Islet precursor cell (in vitro differentiated cells): ENCODE measurements around the gene ZNF316.

ENCODE experiments used
- DNase-seq: peaks from one replicate; pipeline ENCODE4 v3.0.0-alpha.2; 2018

The ZNF316 gene

DNA sequence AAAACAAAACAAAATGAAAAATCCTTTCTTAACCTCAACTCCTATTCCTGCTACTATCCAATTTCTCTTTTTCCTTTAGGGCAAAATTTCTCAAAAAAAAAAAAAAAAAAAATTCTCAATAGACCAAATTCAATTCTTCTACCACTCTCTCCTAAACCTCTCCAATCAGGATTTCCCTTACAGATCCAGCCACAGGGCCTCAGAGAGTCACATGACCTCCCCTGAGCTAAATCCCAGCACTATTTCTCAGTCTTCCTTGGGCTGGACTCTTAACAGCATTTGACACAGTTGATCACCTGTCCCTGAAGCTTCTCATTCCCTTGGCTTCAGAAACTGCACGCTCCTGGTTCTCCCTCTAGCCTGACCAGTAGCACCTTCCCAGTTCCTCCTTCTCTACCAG is 64.7 kb downstream of the ZNF316 start:
- no peak for DNase-seq
